GM21367 (cell line): ENCODE results near the gene MYB.
"Not testable (repeated sequence)": the region's sequence is repeated elsewhere in the genome, so short reads cannot be mapped to it uniquely, and the experiment has no call there.

ENCODE experiments used
- ATAC-seq: cut with Tn5 transposase; IDR thresholded peaks from one replicate; pipeline ENCODE4 v1.9.1; 2021; ENCODE audit not compliant: unreplicated experiment

The MYB gene

DNA sequence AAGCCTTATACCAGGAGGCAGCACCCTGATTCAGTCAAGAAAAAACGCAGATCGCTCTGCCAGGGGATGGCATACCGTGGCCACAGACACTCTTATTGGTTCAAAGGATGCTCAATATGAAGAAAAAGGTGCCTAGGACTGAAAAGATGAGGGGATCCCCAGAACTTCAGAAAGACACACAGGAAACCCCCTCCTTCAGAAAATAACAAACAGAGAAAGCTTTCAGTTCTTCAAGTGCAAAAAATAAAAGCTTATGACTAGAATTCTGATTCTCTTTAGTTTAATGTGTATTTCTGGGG, 17.7 kb upstream of the MYB start:
- peak; percentile 58 for ATAC-seq

DNA sequence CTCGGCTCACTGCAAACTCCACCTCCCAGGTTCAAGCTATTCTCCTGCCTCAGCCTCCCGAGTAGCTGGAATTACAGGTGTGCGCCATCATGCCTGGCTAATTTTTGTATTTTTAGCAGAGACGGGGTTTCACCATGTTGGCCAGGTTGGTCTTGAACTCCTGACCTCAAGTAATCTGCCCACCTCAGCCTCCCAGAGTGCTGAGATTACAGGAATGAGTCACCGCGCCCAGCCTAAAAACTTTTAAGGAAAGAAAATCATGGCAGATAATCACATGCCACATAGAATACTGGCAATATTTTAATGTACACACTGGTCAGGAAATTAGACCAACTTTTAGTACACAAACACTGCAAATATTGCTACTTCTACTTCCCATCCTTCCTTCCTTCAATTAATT, 16.7 kb upstream of the MYB start:
- ATAC-seq, result not testable (repeated sequence)

DNA sequence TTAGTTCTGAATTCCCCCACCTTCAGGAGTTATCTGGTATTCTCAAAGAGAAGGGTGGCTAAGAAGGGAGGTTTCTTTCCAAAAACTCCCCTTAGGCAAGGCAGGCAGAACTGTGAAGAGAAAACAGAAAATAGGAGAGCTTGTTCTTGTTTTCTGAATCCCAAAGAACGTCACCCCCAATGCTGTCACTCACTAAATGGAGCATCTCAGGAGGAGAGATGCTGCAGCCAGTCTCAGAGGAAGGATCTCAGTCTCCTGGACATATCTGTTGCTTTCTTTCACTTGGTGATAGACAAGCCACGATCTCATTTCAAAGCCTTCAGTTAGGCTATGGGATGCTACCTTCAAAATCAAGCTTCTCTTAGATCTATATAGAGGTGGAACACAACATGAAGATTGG, 16.1 kb upstream of the MYB start:
- ATAC-seq, result no peak

DNA sequence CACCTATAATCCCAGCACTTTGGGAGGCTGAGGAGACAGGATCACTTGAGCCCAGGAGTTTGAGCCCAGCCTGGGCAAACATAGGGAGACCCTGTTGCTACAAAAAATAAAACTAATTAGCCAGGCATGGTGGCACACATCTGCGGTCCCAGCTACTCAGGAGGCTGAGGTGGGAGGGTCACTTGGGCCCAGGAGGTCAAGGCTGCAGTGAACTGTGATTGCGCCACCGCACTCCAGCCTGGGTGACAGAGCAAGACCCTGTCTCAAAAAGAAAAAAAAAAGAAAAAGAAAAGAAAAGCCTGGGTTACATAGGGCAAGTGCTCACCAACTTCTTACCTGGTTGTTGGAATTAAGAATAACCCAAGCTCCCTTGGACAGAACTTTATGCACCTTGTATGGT, 14.6 kb upstream of the MYB start:
- no peak for ATAC-seq

DNA sequence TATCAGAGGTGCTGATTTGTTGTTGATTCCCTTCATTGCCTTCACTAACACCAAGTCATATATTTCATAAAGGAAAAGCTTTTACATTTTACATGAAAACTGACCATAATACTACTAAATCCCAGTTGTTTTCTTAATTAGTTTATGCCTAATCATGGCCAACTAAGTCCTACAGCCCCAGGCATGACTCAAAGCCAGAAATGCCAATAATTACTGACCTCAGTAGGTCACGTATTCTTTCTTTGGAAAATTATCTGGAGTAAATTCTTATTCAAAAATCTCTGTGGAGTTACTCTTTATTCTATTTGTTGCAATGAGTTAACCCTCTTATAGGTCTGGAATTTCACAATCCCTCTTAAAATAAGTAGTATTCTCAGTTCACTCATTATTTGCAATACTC, 13.5 kb upstream of the MYB start:
- no peak for ATAC-seq

GRCh38 chr6:135168766-135169165, 12.3 kb upstream of the MYB start:
- no peak for ATAC-seq

- no peak for ATAC-seq
These were observed 10.9 kb upstream of the MYB start for GRCh38 chr6:135170238-135170637.

GRCh38 chr6:135170849-135171248, 10.3 kb upstream of the MYB start:
- no peak for ATAC-seq

- no peak for ATAC-seq
These were observed 7.7 kb upstream of the MYB start for GRCh38 chr6:135173242-135173988.

DNA sequence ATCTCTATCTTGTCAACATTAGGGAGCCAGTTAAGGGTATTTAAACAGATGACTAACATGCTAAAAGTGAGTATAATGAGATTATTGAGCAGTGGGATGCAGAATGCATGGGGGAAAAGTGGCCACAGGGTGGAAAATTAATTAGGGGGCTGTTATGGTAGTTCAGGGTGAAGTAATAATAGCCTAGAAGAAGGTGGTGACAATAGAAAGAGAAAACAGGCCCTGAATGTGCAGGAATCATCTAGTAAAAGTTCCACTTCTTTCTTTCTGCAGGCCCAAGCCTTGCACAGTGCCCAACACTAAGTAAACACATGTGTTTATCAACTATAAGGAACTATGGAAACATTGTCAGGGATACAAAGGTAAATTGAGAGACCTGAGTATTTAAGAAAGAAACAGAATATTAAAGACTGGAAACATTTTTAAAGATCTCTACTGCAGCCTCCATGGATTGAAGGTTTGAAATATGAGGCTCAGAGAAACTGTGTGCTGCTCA, 7.1 kb upstream of the MYB start:
- ATAC-seq, result no peak

DNA sequence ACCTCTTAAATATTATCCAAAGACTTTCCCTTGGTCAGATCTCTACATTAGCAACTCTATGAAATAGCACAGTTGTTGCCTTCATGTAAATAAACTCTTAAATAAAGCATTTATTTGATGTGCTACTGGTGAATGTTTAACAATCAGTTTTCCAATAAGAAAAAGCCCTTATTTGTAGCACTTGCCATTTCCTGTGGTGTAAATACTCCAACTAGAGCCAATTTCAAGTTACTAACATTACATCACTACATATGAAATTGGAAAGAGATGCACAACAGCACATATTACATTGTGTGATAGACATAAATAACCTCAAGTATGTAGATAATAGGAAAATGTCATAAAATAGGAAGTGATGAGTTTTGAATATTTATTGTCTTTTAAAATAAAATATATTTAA, 5.0 kb upstream of the MYB start:
- no peak for ATAC-seq

GRCh38 chr6:135176464-135176863, 4.6 kb upstream of the MYB start:
- ATAC-seq, result no peak

- no peak for ATAC-seq
These were observed 1.7 kb upstream of the MYB start for GRCh38 chr6:135179372-135179771.

GRCh38 chr6:135179920-135180541, 1.1 kb upstream of the MYB start:
- ATAC-seq, result no peak

DNA sequence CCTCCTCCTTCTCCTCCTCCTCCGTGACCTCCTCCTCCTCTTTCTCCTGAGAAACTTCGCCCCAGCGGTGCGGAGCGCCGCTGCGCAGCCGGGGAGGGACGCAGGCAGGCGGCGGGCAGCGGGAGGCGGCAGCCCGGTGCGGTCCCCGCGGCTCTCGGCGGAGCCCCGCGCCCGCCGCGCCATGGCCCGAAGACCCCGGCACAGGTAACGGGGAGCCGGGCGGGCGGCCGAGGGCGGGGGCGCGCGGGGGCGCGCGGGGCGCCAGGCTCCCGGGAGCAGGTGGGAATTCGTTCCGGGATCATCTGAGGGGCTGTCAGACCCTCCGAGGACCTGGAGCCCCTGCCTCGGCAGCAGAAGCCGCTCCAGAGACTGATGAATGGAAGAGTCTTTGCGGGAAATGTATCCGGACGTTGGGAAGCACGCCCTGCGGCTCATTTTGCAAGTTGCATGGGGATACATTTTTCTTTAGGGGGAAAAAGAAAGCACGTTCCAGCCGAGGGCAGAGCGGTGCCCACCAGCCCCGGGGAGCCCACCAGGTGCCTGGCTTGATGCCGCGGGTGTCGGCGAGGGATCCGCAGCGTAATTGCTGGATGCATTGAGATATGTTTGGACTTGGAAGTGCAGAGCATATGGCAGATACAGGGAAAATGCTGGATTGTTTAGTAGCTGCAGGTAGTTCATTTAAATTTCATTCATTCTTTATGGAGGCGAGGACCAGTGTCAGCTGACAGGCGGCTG, 394 bp downstream of the MYB start:
- no peak for ATAC-seq

DNA sequence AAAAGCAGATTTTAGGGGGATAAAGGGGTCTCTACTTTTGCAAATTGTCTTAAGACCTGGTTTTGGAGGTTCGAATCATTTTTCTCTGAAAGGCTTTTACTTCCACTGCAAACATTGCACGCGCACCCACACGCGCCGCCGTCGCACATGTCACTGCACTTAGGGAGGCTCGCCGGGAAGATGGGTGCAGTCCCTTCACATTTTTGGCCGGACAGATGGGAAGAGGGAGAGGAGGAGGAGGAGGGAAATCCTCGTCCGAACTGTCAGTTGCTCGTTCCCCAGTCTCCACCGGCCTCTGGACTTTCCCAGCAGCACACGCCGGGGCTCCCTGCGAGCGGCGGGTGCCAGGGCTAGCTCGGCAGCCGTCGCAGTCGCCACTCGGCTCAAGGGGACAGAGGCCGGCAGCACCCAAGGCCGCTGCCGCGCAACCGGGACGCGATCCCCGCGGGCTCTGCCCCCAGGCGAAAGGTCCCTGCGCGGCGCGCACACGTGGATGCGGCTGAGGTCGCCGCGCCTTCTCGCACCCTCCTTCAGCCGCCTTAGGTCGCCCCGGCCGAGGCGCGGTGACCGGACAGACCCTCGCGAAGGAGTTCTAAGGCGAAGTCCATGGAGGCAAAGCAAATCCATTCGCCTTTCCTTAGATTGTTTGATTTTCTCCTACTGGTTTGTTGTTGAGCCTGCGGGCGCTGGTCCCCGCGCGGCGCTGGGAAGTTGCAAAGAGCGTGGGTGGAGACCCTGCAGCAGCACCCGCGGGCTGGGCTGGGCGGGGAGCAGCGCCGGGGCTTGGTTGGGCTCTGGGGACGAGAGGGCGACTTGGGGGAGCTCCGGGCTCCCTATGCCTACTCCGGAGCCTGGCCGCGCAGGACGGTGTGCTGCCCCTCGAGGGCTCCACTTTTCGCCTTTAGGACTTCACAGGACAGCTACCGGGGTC, 1.2 kb downstream of the MYB start:
- ATAC-seq, result peak; percentile 12

DNA sequence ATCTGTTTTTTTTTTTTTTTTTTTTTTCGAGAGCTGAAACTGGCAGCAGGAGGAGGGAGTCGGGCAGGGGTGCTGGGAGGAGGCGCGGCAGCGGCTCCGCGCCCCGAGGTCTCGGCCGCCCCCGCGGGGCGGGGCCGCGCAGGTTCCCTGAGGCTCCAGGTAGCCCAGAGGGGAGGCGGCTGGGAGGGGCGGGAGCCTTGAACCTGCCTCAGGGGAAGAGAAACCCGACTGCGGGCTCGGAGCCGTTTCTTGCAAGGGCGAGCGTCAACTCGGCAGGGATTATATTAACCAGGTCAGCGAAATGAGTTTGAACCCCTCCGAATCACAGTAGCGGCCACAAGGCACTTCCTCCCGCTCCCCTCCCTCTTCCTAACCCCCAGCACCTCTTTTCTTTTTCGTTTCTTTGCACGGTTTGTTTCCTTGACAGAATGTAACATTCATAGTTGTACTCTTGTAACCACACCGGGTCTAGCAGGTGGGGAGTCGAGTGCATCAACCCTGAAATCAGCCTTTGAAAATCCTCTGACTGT, 2.0 kb downstream of the MYB start:
- ATAC-seq, result peak; percentile 37

DNA sequence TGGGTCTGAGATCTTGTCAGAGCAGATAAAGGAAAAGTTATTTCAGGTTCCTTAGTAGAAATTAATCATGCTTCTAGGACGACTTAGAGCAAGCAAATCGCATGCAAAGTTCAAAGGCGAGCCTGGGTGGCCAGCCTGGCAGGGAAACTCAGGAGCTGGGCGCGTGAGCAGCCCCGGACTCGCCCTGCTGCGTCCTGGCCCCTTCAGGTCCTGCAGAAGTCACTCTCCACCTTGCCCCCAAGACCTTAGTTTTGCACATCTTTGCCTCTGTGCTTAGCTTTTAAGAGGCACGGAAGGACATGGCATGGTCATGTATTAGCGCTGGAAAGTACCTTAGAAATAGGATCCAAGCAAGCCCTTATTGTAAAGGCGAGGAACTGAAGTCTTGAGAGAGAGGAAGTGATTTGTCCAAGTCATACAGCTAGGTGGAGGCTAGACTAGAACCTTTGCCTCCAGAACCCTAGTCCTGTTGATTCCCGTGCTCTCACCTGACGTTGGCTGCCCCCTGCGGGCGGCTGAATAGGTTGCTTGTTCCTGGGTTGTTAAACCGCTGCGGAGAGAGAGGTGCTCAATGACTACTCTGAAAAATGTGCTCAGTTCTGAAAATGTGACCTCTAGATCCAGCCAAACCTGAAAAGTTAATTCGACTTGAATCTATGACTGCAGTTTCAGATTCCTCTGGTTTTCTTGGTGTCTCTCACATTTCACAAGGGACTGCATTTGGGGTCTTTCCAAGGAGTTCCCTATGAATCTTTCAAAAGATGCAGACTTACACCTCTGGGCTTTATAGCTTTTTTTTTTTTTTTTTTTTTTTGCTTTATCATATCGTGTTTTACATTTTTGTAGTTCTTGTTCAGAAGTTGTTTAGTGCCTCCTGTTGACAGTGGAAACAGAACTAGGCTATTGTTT, 2.7 kb downstream of the MYB start:
- ATAC-seq, result peak; percentile 33

- ATAC-seq, result no peak
These were observed 4.4 kb downstream of the MYB start for GRCh38 chr6:135185483-135185882.

DNA sequence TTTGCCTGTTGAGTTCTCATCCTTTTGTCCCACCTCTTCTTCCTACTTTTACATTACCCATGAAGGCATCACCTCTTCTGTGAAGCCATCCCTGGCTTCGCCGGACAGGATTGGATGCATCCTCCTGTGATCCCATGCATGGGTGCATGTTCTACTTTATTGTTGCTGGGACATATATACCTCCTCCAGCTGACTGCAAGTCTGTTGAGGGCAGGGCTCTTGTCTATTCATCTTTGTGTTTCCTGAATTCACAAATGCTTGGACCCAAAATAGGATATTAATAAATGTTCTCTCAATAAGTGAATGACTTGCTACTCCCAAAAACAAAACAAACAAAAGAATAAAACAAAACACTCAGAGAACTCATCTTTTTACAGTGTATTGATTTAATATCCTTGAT, 5.1 kb downstream of the MYB start:
- ATAC-seq, result no peak
